Measurements from ENCODE around the gene SUPT6H.
"Not testable (repeated sequence)": the region's sequence is repeated elsewhere in the genome, so short reads cannot be mapped to it uniquely, and the experiment has no call there.

The SUPT6H gene

DNA sequence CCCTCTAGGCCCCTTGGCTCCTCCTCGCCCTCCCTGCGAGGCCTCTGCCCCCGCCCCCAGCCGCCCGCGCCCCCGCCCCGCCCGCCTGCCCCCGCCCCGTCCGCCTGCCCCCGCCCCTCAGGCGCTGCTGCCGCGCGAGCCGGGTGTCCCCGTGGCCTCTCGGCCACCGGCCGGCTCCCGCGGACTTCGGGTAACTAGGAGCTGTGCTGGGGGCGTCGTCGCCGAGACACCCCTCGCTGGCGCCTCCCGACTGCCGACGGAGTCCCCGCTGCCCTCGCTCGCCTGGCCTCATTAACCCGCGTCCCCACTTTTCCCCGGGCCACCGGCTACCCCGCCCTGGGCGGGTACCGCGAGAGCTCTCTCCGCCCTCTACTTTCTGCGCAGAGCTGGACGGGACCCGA is 64.2 kb downstream of the SUPT6H start, which contains the start of gene TLCD1:
TLCD1 (minus strand) TSS at position 8 of the 401 bp plus-strand sequence. CDS start 136 bp downstream, outside the sequence.
- Mint-ChIP-seq H3K27me3 (no peaks in the 10 kb centered on the region), H3K4me1 (ENCODE audit: low read depth) (peaks cover 67% of the 10 kb centered on the region), H3K36me3 (ENCODE audit: low read depth) (peaks cover 44% of the 10 kb centered on the region), H3K27ac (peak within 1 kb of the TSS; percentile 98), H3K4me3 (peak within 1 kb of the TSS; percentile 99), H3K9me3 (no peaks in the 10 kb centered on the region)

DNA sequence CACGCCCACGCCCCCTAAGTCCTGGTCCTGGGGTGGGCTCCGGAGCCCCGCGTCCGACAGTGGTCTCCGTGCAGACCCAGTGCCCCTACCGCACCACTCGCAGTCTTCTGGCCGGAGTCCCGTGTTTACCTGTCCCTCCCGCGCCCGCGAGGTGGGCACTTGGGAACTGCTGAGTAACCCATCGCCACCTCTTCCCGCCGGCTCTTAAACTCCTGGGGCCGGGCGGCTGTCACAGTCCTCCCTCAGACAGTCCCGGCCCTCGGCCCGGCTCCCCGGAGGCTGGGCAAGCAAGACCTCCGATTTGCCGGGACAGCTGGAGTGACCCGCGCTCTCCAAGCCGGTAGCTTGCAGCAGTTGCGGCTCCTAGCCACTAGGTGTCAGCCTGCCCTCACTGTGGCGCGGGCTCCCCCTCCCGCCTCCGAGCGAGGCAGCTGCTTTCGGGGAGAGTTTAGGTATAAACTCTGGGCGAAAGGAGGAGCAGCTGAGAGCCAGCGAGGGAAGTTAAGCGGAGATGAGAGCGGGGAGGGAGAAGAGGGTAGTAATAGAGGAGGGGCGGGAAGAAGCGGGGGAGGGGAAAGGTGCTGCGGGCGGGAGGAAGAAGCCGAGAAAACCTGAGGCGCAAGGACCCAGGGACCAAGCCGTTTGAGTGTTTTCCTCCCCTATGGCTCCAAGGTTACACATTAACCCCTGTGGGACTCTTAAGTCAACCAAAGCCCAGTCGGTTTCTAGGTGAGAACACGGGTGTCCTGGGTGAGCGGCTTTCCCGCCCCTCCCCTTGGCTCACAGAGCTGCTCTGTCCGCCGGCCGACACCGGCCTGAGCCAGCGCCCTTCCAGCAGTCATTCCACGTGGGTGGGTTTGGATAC is 64.9 kb downstream of the SUPT6H start:
- Mint-ChIP-seq H3K36me3 (ENCODE audit: low read depth) (peaks cover 37% of the 10 kb centered on the region), H3K27me3 (no peaks in the 10 kb centered on the region), H3K4me3 (peak overlapping the region; percentile 89), H3K4me1 (ENCODE audit: low read depth) (peaks cover 61% of the 10 kb centered on the region), H3K27ac (peak overlapping the region; percentile 98), H3K9me3 (no peaks in the 10 kb centered on the region)

- H3K36me3 Mint-ChIP-seq (ENCODE audit: low read depth), result peaks cover 24% of the 10 kb centered on the region
- peak within 1 kb of the TSS; percentile 98 for H3K27ac Mint-ChIP-seq
- H3K27me3 Mint-ChIP-seq, result no peaks in the 10 kb centered on the region
- peaks cover 50% of the 10 kb centered on the region for H3K4me1 Mint-ChIP-seq (ENCODE audit: low read depth)
- peak within 1 kb of the TSS; percentile 89 for H3K4me3 Mint-ChIP-seq
- H3K9me3 Mint-ChIP-seq, result no peaks in the 10 kb centered on the region
Observed at GRCh38 chr17:28728364-28729200, 66.6 kb downstream of the SUPT6H start, which contains the start of gene NEK8. Gene NEK8, plus strand, starts transcription at chr17:28728788. Its CDS starts 26 bp downstream, at chr17:28728814.

GRCh38 chr17:28729950-28730330 is 67.9 kb downstream of the SUPT6H start:
- H3K27me3 Mint-ChIP-seq, result no peaks in the 10 kb centered on the region
- H3K27ac Mint-ChIP-seq, result peak overlapping the region; percentile 36
- no peaks in the 10 kb centered on the region for H3K9me3 Mint-ChIP-seq
- H3K4me1 Mint-ChIP-seq (ENCODE audit: low read depth), result peaks cover 40% of the 10 kb centered on the region
- H3K36me3 Mint-ChIP-seq (ENCODE audit: low read depth), result peaks cover 11% of the 10 kb centered on the region
- peak overlapping the region; percentile 0 for H3K4me3 Mint-ChIP-seq

DNA sequence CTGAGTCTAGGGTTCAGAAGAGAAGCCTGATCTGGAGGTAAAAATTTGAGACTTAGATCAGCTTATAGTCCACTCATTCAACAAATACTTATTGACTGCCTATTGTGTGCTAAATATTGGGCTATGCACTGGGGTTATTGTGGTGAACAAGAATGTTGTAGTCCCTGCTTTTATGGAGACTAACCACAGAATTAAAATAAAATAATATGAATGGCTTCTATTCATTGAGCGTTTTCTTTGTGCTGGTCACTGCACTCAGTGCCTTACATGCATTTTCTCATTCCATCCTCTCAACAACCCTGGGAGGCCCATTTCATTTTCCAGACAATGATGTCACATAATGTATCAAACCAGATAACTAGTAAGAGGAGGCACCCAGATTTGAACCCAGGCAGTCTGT is 71.3 kb downstream of the SUPT6H start:
- H3K9me3 Mint-ChIP-seq, result no peaks in the 10 kb centered on the region
- H3K4me3 Mint-ChIP-seq, result no peak overlapping the region
- H3K27ac Mint-ChIP-seq, result no peak overlapping the region
- no peaks in the 10 kb centered on the region for H3K27me3 Mint-ChIP-seq
- peaks cover 7% of the 10 kb centered on the region for H3K36me3 Mint-ChIP-seq (ENCODE audit: low read depth)
- peaks cover 29% of the 10 kb centered on the region for H3K4me1 Mint-ChIP-seq (ENCODE audit: low read depth)

DNA sequence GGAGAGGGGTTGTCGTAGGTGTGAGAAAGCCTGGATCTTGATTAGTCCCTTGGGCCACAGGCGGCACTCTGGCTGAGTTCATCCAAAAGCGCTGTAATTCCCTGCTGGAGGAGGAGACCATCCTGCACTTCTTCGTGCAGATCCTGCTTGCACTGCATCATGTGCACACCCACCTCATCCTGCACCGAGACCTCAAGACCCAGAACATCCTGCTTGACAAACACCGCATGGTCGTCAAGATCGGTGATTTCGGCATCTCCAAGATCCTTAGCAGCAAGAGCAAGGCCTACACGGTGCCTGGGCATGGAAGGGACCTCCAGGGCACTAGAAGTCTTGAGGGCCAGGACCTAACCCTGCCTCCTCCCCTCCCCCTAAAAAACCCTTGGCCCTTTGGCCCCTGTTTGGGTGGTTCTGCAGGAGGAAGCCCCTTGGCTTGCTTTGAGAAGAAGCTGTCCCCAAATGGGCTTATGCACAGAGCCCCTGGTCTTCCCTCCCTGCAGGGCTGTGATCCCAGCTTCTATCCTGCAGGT is 72.8 kb downstream of the SUPT6H start:
- Mint-ChIP-seq H3K9me3 (no peaks in the 10 kb centered on the region), H3K27ac (no peak overlapping the region), H3K4me1 (ENCODE audit: low read depth) (peaks cover 34% of the 10 kb centered on the region), H3K4me3 (no peak overlapping the region), H3K36me3 (ENCODE audit: low read depth) (peaks cover 16% of the 10 kb centered on the region), H3K27me3 (no peaks in the 10 kb centered on the region)

DNA sequence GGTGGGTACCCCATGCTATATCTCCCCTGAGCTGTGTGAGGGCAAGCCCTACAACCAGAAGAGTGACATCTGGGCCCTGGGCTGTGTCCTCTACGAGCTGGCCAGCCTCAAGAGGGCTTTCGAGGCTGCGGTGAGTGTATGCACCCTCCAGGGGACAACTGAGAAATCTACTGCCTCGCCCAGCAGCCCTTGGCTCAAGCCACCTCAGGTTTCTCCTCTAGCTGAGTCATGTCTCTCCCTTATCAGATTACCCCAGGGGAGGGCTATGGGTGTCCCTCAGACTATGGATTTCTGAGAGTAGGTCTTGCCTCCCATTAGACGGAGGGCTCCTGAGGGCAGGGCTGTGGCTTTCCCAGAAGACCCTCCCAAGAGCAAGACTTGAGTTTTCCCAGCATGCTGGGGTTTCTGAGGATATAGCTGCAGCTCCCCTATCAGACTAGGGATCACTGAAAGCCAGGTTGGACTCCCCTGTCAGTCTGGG is 73.3 kb downstream of the SUPT6H start:
- Mint-ChIP-seq H3K9me3 (no peaks in the 10 kb centered on the region), H3K27ac (no peak overlapping the region), H3K4me1 (ENCODE audit: low read depth) (peaks cover 32% of the 10 kb centered on the region), H3K4me3 (no peak overlapping the region), H3K27me3 (no peaks in the 10 kb centered on the region), H3K36me3 (ENCODE audit: low read depth) (peaks cover 19% of the 10 kb centered on the region)

GRCh38 chr17:28735913-28736769 is 74.1 kb downstream of the SUPT6H start:
- H3K4me1 Mint-ChIP-seq (ENCODE audit: low read depth), result peaks cover 41% of the 10 kb centered on the region
- not testable (repeated sequence) for H3K27ac Mint-ChIP-seq, H3K27me3 Mint-ChIP-seq, H3K4me3 Mint-ChIP-seq, H3K9me3 Mint-ChIP-seq
- H3K36me3 Mint-ChIP-seq (ENCODE audit: low read depth), result peaks cover 22% of the 10 kb centered on the region

DNA sequence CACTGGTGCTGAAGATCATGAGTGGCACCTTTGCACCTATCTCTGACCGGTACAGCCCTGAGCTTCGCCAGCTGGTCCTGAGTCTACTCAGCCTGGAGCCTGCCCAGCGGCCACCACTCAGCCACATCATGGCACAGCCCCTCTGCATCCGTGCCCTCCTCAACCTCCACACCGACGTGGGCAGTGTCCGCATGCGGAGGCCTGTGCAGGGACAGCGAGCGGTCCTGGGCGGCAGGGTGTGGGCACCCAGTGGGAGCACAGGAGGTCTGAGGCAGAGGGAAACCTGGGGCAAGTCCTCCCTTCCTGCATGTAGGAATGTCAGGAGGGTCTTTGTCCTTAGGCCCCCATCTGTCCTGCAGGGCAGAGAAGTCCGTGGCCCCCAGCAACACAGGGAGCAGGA is 75.3 kb downstream of the SUPT6H start:
- H3K4me3 Mint-ChIP-seq, result no peak overlapping the region
- peaks cover 19% of the 10 kb centered on the region for H3K36me3 Mint-ChIP-seq (ENCODE audit: low read depth)
- no peaks in the 10 kb centered on the region for H3K9me3 Mint-ChIP-seq
- peaks cover 47% of the 10 kb centered on the region for H3K4me1 Mint-ChIP-seq (ENCODE audit: low read depth)
- H3K27me3 Mint-ChIP-seq, result no peaks in the 10 kb centered on the region
- H3K27ac Mint-ChIP-seq, result no peak overlapping the region

DNA sequence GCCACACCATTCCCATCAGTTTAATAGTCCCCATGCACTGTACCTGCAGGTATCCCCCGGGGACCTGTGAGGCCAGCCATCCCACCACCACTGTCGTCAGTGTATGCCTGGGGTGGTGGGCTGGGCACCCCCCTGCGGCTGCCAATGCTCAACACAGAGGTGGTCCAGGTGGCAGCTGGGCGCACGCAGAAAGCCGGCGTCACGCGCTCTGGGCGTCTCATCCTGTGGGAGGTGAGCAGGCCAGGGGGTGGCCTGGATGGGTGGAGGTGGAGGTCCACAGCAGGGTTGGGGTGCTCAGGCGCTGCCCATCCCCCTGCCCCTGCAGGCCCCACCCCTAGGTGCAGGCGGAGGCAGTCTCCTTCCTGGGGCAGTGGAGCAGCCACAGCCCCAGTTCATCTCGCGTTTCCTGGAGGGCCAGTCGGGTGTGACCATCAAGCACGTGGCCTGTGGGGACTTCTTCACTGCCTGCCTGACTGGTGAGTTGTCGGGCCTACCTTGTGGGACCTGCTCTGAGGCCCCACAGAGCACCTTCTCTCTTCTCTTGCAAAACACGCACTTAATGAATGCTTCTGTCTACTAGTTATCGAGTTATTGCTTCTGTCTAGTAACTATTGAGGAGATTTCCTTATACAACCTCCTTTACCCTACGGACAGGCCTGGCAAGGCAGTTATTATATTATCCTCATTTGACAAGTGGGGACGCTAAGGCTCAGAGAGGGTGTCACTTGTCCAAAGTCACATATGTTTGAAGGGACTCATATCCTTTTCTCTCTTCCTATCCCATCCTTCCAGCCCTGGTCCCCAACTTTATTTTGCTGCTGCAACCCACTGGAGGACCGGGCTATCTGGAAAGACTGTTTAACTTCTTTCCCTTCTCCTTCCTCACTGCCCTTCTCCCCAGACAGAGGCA is 76.0 kb downstream of the SUPT6H start:
- Mint-ChIP-seq H3K27ac (peak overlapping the region; percentile 86), H3K4me3 (peak overlapping the region; percentile 67)

GRCh38 chr17:28738680-28739384 is 76.8 kb downstream of the SUPT6H start:
- Mint-ChIP-seq H3K36me3 (ENCODE audit: low read depth) (peaks cover 18% of the 10 kb centered on the region), H3K27ac (peak overlapping the region; percentile 93), H3K9me3 (no peaks in the 10 kb centered on the region), H3K4me1 (ENCODE audit: low read depth) (peaks cover 47% of the 10 kb centered on the region), H3K27me3 (no peaks in the 10 kb centered on the region), H3K4me3 (peak overlapping the region; percentile 67)

More for the DNA sequence above, 76.0 kb downstream of the SUPT6H start:
- H3K4me1 Mint-ChIP-seq (ENCODE audit: low read depth), result peaks cover 48% of the 10 kb centered on the region
- peaks cover 18% of the 10 kb centered on the region for H3K36me3 Mint-ChIP-seq (ENCODE audit: low read depth)
- H3K27me3 Mint-ChIP-seq, result no peaks in the 10 kb centered on the region
- H3K9me3 Mint-ChIP-seq, result no peaks in the 10 kb centered on the region

GRCh38 chr17:28740406-28741357 is 78.7 kb downstream of the SUPT6H start:
- Mint-ChIP-seq H3K9me3 (no peaks in the 10 kb centered on the region), H3K27me3 (no peaks in the 10 kb centered on the region), H3K4me1 (ENCODE audit: low read depth) (peaks cover 46% of the 10 kb centered on the region), H3K27ac (peak overlapping the region; percentile 36), H3K36me3 (ENCODE audit: low read depth) (peaks cover 30% of the 10 kb centered on the region), H3K4me3 (peak overlapping the region; percentile 7)

All from stimulated activated naive CD8-positive, alpha-beta T cell treated with anti-CD3 and anti-CD28 coated beads, Interleukin-15, Interleukin-2, amounts not matched to agents 100 ng/mL and 50 ng/mL, for 24 hours (primary cell).